Measurements from ENCODE around the gene HS2ST1.

DNA sequence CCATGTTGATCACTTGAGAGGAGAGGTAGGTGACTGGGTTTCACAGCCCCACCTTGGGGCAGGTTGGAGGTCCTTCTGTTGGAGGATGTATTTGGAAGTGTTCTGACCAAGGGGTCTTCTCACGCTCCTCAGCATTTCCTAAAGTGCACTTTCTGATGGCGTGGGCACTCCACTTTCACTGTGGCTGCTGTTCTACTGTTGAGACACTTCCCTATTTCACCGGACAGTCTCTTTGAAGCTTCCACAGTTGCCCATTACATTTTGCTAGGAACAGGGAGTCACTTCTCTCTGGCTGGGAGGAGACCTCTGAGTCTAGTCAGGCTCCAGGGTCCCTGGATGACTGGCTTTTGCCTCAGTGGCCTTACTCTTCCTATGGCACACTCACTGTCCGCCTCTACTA is 234.2 kb downstream of the HS2ST1 start:
- TF ChIP-seq, protein P1, sequence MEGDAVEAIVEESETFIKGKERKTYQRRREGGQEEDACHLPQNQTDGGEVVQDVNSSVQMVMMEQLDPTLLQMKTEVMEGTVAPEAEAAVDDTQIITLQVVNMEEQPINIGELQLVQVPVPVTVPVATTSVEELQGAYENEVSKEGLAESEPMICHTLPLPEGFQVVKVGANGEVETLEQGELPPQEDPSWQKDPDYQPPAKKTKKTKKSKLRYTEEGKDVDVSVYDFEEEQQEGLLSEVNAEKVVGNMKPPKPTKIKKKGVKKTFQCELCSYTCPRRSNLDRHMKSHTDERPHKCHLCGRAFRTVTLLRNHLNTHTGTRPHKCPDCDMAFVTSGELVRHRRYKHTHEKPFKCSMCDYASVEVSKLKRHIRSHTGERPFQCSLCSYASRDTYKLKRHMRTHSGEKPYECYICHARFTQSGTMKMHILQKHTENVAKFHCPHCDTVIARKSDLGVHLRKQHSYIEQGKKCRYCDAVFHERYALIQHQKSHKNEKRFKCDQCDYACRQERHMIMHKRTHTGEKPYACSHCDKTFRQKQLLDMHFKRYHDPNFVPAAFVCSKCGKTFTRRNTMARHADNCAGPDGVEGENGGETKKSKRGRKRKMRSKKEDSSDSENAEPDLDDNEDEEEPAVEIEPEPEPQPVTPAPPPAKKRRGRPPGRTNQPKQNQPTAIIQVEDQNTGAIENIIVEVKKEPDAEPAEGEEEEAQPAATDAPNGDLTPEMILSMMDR (IDR thresholded peaks at IDR 0.05; ENCODE audit: low read length), result no peak
- TF ChIP-seq EZH2 (IDR thresholded peaks at IDR 0.05; ENCODE audit: borderline replicate concordance, low read length), result no peak

All from OCI-LY1 (cell line).